CD4-positive, CD25-positive, alpha-beta regulatory T cell (primary cell): ENCODE results near the gene F11R. TPM values are rescaled to one million over a fixed set of nuclear protein-coding genes. Genes with fewer than 3 reads are reported as not detected.
A peak's percentile ranks its signal among the peaks of the same experiment; 100 is the strongest.
"Not testable (repeated sequence)": the region's sequence is repeated elsewhere in the genome, so short reads cannot be mapped to it uniquely, and the experiment has no call there.

ENCODE experiments used
- ATAC-seq, 2 donors: fragments of 150-1000 bp; cut with Tn5 transposase; one replicate each; pipeline ENCODE4 v1.10.0; 2021; ENCODE audit warnings: low read depth in 2 of 2, moderate number of reproducible peaks in 2 of 2, moderate library complexity in 1 of 2
- DNase-seq, 3 donors: peaks; one replicate each; pipeline versions ENCODE4 v3.0.0 to v3.0.0-alpha.2; 2012 to 2022; ENCODE audit warnings: mixed read lengths in 1 of 3
- H3K27ac ChIP-seq: one replicate; pipeline ENCODE4 v1.7.0; 2013; ENCODE audit warnings: mild to moderate bottlenecking, low read length; ENCODE audit not compliant: insufficient read depth, poor library complexity, severe bottlenecking
- H3K27me3 ChIP-seq: one replicate; pipeline ENCODE4 v1.7.0; 2013; ENCODE audit warnings: low read length; ENCODE audit not compliant: control insufficient read depth, insufficient read depth
- H3K36me3 ChIP-seq: one replicate; pipeline ENCODE4 v1.7.0; 2013; ENCODE audit warnings: mild to moderate bottlenecking, low read length, moderate library complexity; ENCODE audit not compliant: control insufficient read depth, insufficient read depth
- H3K4me1 ChIP-seq: 2 replicates; pipeline ENCODE4 v1.7.0; 2013; ENCODE audit warnings: mild to moderate bottlenecking, low read length; ENCODE audit not compliant: insufficient read depth, control insufficient read depth, poor library complexity, severe bottlenecking
- H3K4me3 ChIP-seq: one replicate; pipeline ENCODE4 v1.7.0; 2013; ENCODE audit warnings: low read depth, mild to moderate bottlenecking, low read length, moderate library complexity
- H3K9me3 ChIP-seq, 2 experiments: 1 replicate in 1 of 2; 2 replicates in 1 of 2; pipeline ENCODE4 v1.7.0; 2013; ENCODE audit warnings: low read length in 2 of 2, mild to moderate bottlenecking in 1 of 2, moderate library complexity in 1 of 2; ENCODE audit not compliant: control insufficient read depth in 2 of 2
- H3K27ac Mint-ChIP-seq, 3 donors: one replicate each; pipeline ENCODE4 v1.8.0; 2020 to 2022; ENCODE audit warnings: mild to moderate bottlenecking in 3 of 3, mixed read lengths in 3 of 3, moderate library complexity in 2 of 3
- H3K27me3 Mint-ChIP-seq: one replicate; pipeline ENCODE4 v1.8.0; 2022; ENCODE audit warnings: mild to moderate bottlenecking, mixed read lengths
- H3K36me3 Mint-ChIP-seq: one replicate; pipeline ENCODE4 v1.8.0; 2020; ENCODE audit warnings: mixed read lengths
- H3K4me1 Mint-ChIP-seq, 4 donors: one replicate each; pipeline ENCODE4 v1.8.0; 2020 to 2022; ENCODE audit warnings: mixed read lengths in 4 of 4, mild to moderate bottlenecking in 1 of 4
- H3K4me3 Mint-ChIP-seq, 4 donors: one replicate each; pipeline ENCODE4 v1.8.0; 2020 to 2022; ENCODE audit warnings: mild to moderate bottlenecking in 4 of 4, mixed read lengths in 4 of 4, moderate library complexity in 3 of 4
- H3K9me3 Mint-ChIP-seq, 7 donors: one replicate each; pipeline ENCODE4 v1.8.0; 2020 to 2022; ENCODE audit warnings: mixed read lengths in 7 of 7, mild to moderate bottlenecking in 3 of 7, moderate library complexity in 2 of 7
- polyA plus RNA-seq, 4 donors: library from polyadenylated mRNA; unstranded; fragments of 300-500 nt; fragmentation: Illumina TruSeq; gene quantifications; one replicate each; pipeline ENCODE4 v1.2.3, GENCODE V29; 2021
- total RNA-seq: library from RNA; stranded (reverse); gene quantifications from one replicate; pipeline ENCODE4 v1.2.3, GENCODE V29; 2022

The F11R gene
- total and polyA plus RNA-seq, 5 donors from 2014 or later = 6.3 to 18.4 (median 9.2) TPM

- H3K27ac ChIP-seq = no peak overlapping the region
- H3K4me3 ChIP-seq = no peak overlapping the region
- Mint-ChIP-seq H3K36me3 (no peaks in the 10 kb centered on the region), H3K27ac (peak overlapping the region in 2 of 3 donors; percentile 48 to 58), H3K4me3 (peak overlapping the region in 1 of 4 donors; percentile 69), H3K9me3 (no peaks in the 10 kb centered on the region), H3K4me1 (peaks cover 11 to 47% (median 42%) of the 10 kb centered on the region in 4 donors), H3K27me3 (peaks cover 8% of the 10 kb centered on the region)
- H3K27me3 ChIP-seq = no peaks in the 10 kb centered on the region
- H3K9me3 ChIP-seq = no peaks in the 10 kb centered on the region
- DNase-seq (no peak), ATAC-seq (no peak)
- peaks cover 35% of the 10 kb centered on the region for H3K4me1 ChIP-seq
- no peaks in the 10 kb centered on the region for H3K36me3 ChIP-seq
Measured at GRCh38 chr1:161017756-161018630, 3.0 kb downstream of the F11R start.

DNA sequence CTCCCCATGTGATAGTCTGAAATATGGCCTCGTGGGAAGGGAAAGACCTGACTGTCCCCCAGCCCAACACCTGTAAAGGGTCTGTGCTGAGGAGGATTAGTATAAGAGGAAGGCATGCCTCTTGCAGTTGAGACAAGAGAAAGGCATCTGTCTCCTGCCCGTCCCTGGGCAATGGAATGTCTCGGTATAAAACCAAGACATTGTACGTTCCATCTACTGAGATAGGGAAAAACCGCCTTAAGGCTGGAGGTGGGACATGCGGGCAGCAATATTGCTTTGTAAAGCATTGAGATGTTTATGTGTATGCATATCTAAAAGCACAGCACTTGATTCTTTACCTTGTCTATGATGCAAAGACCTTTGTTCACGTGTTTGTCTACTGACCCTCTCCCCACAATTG, 3.8 kb downstream of the F11R start:
- peaks cover 42% of the 10 kb centered on the region for H3K4me1 ChIP-seq
- not testable (repeated sequence) for H3K27me3 Mint-ChIP-seq, H3K27me3 ChIP-seq, H3K4me3 Mint-ChIP-seq, ATAC-seq, H3K9me3 ChIP-seq, H3K9me3 Mint-ChIP-seq, H3K27ac ChIP-seq, H3K36me3 Mint-ChIP-seq, DNase-seq, H3K36me3 ChIP-seq, H3K4me3 ChIP-seq
- peak overlapping the region in 1 of 3 donors; percentile 48 for H3K27ac Mint-ChIP-seq
- H3K4me1 Mint-ChIP-seq = peaks cover 11 to 52% (median 43%) of the 10 kb centered on the region in 4 donors

- not testable (repeated sequence) for DNase-seq, H3K9me3 Mint-ChIP-seq, H3K27me3 ChIP-seq, H3K9me3 ChIP-seq, H3K36me3 Mint-ChIP-seq, H3K27ac ChIP-seq, ATAC-seq, H3K4me3 ChIP-seq, H3K4me3 Mint-ChIP-seq, H3K27me3 Mint-ChIP-seq, H3K36me3 ChIP-seq
- peaks cover 11 to 52% (median 41%) of the 10 kb centered on the region in 4 donors for H3K4me1 Mint-ChIP-seq
- peaks cover 44% of the 10 kb centered on the region for H3K4me1 ChIP-seq
- H3K27ac Mint-ChIP-seq = peak overlapping the region in 2 of 3 donors; percentile 20 to 83
Measured at GRCh38 chr1:161016683-161017082, 4.3 kb downstream of the F11R start.

DNA sequence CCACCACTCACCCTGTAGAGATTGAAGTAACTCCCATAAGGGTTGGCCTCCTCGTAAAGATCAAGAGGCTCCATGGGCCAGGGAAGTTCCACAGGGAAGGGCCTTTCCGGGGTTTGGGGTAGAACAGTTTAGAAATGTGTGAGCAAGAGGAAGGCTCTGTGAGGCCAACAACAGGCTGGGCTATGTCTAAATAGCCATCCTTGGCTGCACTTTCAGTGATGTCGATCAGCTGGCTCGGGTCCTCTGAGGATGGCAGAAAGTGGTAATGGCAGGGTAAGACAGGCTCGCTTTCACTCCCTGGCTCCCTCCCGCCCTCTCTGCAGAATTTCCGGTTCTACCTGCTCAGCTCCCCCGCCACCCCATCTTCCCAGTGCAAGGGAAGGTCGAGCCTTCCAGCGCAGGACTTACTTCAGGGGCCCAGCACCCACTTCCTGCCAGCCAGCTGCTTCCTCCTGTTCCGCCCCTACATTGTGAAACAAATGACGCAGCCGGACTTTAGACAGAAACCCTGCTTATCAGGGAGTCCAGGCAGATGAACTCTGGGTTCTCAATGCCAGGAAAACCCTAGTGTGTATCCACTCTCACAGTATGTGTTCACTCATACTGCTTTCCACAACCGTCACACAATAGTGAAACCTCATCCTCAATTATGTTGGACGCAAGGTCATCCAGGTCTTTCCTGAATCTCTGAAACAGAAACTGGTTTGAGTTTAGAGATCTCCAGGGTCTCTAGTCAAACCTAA, 7.3 kb downstream of the F11R start:
- Histone ChIP-seq H3K27ac (peak overlapping the region; percentile 75), H3K9me3 (no peaks in the 10 kb centered on the region), H3K36me3 (no peaks in the 10 kb centered on the region), H3K4me3 (peak overlapping the region; percentile 80), H3K27me3 (no peaks in the 10 kb centered on the region), H3K4me1 (peaks cover 23% of the 10 kb centered on the region)
- Mint-ChIP-seq H3K27me3 (no peaks in the 10 kb centered on the region), H3K4me3 (peak overlapping the region; percentile 37 to 88 (median 80)), H3K27ac (peak overlapping the region; percentile 97 to 98 (median 97)), H3K4me1 (peaks cover 0 to 31% (median 27%) of the 10 kb centered on the region in 4 donors), H3K36me3 (no peaks in the 10 kb centered on the region), H3K9me3 (no peaks in the 10 kb centered on the region)
- peak; percentile 40 to 83 (median 54) for DNase-seq
- ATAC-seq = peak; percentile 66 to 81

- H3K36me3 Mint-ChIP-seq = no peaks in the 10 kb centered on the region
- peak overlapping the region; percentile 37 to 88 (median 80) for H3K4me3 Mint-ChIP-seq
- peaks cover 0 to 29% (median 26%) of the 10 kb centered on the region in 4 donors for H3K4me1 Mint-ChIP-seq
- no peaks in the 10 kb centered on the region for H3K9me3 ChIP-seq
- no peaks in the 10 kb centered on the region for H3K27me3 ChIP-seq
- no peaks in the 10 kb centered on the region for H3K27me3 Mint-ChIP-seq
- peak overlapping the region; percentile 75 for H3K27ac ChIP-seq
- ATAC-seq = peak; percentile 8 to 28
- peak overlapping the region; percentile 97 to 98 (median 97) for H3K27ac Mint-ChIP-seq
- DNase-seq = no peak
- H3K36me3 ChIP-seq = no peaks in the 10 kb centered on the region
- peak overlapping the region; percentile 80 for H3K4me3 ChIP-seq
- H3K4me1 ChIP-seq = peaks cover 23% of the 10 kb centered on the region
- H3K9me3 Mint-ChIP-seq = no peaks in the 10 kb centered on the region
Measured at GRCh38 chr1:161013131-161013487, 7.8 kb downstream of the F11R start.

GRCh38 chr1:161012420-161012819, 8.5 kb downstream of the F11R start:
- peak overlapping the region; percentile 23 for H3K27ac ChIP-seq
- peaks cover 23% of the 10 kb centered on the region for H3K4me1 ChIP-seq
- Mint-ChIP-seq H3K4me1 (peaks cover 0 to 29% (median 26%) of the 10 kb centered on the region in 4 donors), H3K4me3 (no peak overlapping the region), H3K9me3 (no peaks in the 10 kb centered on the region), H3K36me3 (no peaks in the 10 kb centered on the region), H3K27ac (peak overlapping the region in 1 of 3 donors; percentile 98), H3K27me3 (no peaks in the 10 kb centered on the region)
- no peaks in the 10 kb centered on the region for H3K9me3 ChIP-seq
- no peak overlapping the region for H3K4me3 ChIP-seq
- no peak for DNase-seq
- no peaks in the 10 kb centered on the region for H3K27me3 ChIP-seq
- no peak for ATAC-seq
- H3K36me3 ChIP-seq = no peaks in the 10 kb centered on the region

DNA sequence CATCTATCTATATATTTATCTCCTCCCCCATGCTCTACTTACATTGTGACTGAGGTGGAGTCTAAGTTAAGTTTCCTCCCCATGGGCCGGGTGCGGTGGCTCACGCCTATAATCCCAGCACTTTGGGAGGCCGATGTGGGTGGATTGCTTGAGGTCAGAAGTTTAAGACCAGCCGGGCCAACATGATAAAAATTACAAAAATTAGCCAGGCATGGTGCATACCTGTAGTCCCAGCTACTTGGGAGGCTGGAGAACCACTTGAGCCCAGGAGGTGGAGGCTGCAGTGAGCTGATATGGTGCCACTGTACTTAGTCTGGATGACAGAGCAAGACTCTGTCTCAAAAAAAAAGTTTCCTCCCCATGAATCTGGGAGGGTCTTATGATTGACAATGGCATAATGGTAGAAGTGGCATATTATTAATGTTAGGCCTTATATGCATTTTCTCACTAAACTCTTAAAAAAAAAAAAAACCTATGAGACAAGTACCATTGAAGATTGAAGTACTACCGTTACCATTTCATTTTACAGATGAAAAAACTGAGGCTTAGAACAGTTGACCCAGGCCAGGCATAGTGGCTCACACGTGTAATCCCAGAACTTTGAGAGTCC, 11.2 kb downstream of the F11R start:
- Histone ChIP-seq H3K4me1 (peaks cover 23% of the 10 kb centered on the region), H3K9me3 (no peaks in the 10 kb centered on the region), H3K4me3 (no peak overlapping the region), H3K27ac (no peak overlapping the region), H3K36me3 (no peaks in the 10 kb centered on the region), H3K27me3 (no peaks in the 10 kb centered on the region)
- Mint-ChIP-seq H3K36me3 (no peaks in the 10 kb centered on the region), H3K27me3 (no peaks in the 10 kb centered on the region), H3K4me1 (peaks cover 0 to 29% (median 22%) of the 10 kb centered on the region in 4 donors), H3K27ac (peak overlapping the region in 2 of 3 donors; percentile 19 to 42), H3K9me3 (no peaks in the 10 kb centered on the region), H3K4me3 (no peak overlapping the region)
- ATAC-seq (no peak), DNase-seq (no peak)
